Measurements from ENCODE around the gene USP6NL.

DNA sequence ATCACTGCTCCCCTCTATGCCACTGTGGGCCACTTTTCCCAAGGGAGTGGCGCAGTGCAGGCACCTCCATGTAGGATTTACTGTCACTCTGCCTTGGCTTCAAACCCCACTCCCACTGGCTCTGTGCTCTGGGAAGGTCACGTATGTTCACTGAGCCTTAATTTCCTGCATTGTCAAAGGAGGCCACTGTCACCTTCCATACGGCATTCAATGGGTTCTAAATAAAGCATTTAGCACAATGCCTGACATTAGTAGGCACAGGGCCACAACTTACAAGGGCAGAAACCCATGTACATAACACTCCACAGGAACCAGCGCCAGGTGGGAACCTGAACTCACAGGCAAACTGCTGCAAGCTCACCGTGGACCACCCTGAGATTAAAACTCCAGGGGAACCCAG is 196.4 kb downstream of the USP6NL start:
- TF ChIP-seq, protein P1, sequence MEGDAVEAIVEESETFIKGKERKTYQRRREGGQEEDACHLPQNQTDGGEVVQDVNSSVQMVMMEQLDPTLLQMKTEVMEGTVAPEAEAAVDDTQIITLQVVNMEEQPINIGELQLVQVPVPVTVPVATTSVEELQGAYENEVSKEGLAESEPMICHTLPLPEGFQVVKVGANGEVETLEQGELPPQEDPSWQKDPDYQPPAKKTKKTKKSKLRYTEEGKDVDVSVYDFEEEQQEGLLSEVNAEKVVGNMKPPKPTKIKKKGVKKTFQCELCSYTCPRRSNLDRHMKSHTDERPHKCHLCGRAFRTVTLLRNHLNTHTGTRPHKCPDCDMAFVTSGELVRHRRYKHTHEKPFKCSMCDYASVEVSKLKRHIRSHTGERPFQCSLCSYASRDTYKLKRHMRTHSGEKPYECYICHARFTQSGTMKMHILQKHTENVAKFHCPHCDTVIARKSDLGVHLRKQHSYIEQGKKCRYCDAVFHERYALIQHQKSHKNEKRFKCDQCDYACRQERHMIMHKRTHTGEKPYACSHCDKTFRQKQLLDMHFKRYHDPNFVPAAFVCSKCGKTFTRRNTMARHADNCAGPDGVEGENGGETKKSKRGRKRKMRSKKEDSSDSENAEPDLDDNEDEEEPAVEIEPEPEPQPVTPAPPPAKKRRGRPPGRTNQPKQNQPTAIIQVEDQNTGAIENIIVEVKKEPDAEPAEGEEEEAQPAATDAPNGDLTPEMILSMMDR (IDR thresholded peaks at IDR 0.05) = no peak
- no peak for TF ChIP-seq CREB1 (CRISPR knock-in tag; IDR thresholded peaks at IDR 0.05)
- TF ChIP-seq, protein P2, sequence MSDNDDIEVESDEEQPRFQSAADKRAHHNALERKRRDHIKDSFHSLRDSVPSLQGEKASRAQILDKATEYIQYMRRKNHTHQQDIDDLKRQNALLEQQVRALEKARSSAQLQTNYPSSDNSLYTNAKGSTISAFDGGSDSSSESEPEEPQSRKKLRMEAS (CRISPR knock-in tag; IDR thresholded peaks at IDR 0.05) = no peak
- no peak for TF ChIP-seq JUN (CRISPR knock-in tag; IDR thresholded peaks at IDR 0.05)
- TF ChIP-seq RELA (CRISPR knock-in tag; IDR thresholded peaks at IDR 0.05; ENCODE audit: borderline replicate concordance) = no peak
- no peak for TF ChIP-seq SP1 (CRISPR knock-in tag; conservative IDR thresholded peaks at IDR 0.05)
